GM21526 (cell line): Measurements from ENCODE around the gene G6PC2.
"Not testable (repeated sequence)": the region's sequence is repeated elsewhere in the genome, so short reads cannot be mapped to it uniquely, and the experiment has no call there.

ENCODE experiments used
- ATAC-seq: cut with Tn5 transposase; IDR thresholded peaks from one replicate; pipeline ENCODE4 v1.9.1; 2021; ENCODE audit warnings: moderate library complexity; ENCODE audit not compliant: unreplicated experiment, low FRiP score

Gene G6PC2

GRCh38 chr2:168903888-168904287, 2.8 kb downstream of the G6PC2 start:
- no peak for ATAC-seq

- ATAC-seq: no peak
Measured at GRCh38 chr2:168904358-168904757, 3.3 kb downstream of the G6PC2 start.

- ATAC-seq: no peak
Measured at GRCh38 chr2:168907940-168908662, 7.0 kb downstream of the G6PC2 start.

GRCh38 chr2:168910330-168910729, 9.2 kb downstream of the G6PC2 start:
- no peak for ATAC-seq

- ATAC-seq: no peak
Measured at GRCh38 chr2:168912466-168912865, 11.4 kb downstream of the G6PC2 start.

- ATAC-seq: no peak
Measured at GRCh38 chr2:168912901-168913369, 11.8 kb downstream of the G6PC2 start.

- no peak for ATAC-seq
Measured at GRCh38 chr2:168913495-168913894, 12.4 kb downstream of the G6PC2 start.

GRCh38 chr2:168915441-168916330, 14.6 kb downstream of the G6PC2 start:
- no peak for ATAC-seq

- ATAC-seq: no peak
Measured at GRCh38 chr2:168916331-168916675, 15.2 kb downstream of the G6PC2 start.

GRCh38 chr2:168920504-168921157, 19.5 kb downstream of the G6PC2 start:
- no peak for ATAC-seq

GRCh38 chr2:168926621-168927386, 25.7 kb downstream of the G6PC2 start:
- no peak for ATAC-seq

- ATAC-seq: no peak
Measured at GRCh38 chr2:168928113-168928831, 27.2 kb downstream of the G6PC2 start.

- no peak for ATAC-seq
Measured at GRCh38 chr2:168929031-168929430, 27.9 kb downstream of the G6PC2 start.

- ATAC-seq: no peak
Measured at GRCh38 chr2:168930242-168930641, 29.2 kb downstream of the G6PC2 start.

GRCh38 chr2:168932174-168932573, 31.1 kb downstream of the G6PC2 start:
- not testable (repeated sequence) for ATAC-seq

GRCh38 chr2:168934826-168935225, 33.7 kb downstream of the G6PC2 start:
- ATAC-seq: no peak

GRCh38 chr2:168935810-168936581, 34.9 kb downstream of the G6PC2 start:
- no peak for ATAC-seq

GRCh38 chr2:168939061-168939460, 38.0 kb downstream of the G6PC2 start:
- ATAC-seq: no peak

GRCh38 chr2:168939918-168940317, 38.8 kb downstream of the G6PC2 start:
- peak; percentile 83 for ATAC-seq
